CD4-positive, alpha-beta T cell treated with Interleukin-12 subunit alpha and Interleukin-12 subunit beta, for 1 hour (primary cell): ENCODE results near the gene CTSE.
"Not testable (repeated sequence)": the region's sequence is repeated elsewhere in the genome, so short reads cannot be mapped to it uniquely, and the experiment has no call there.

Source experiments
- DNase-seq: peaks from one replicate; pipeline ENCODE4 v3.0.0-alpha.2; 2020

CTSE gene

DNA sequence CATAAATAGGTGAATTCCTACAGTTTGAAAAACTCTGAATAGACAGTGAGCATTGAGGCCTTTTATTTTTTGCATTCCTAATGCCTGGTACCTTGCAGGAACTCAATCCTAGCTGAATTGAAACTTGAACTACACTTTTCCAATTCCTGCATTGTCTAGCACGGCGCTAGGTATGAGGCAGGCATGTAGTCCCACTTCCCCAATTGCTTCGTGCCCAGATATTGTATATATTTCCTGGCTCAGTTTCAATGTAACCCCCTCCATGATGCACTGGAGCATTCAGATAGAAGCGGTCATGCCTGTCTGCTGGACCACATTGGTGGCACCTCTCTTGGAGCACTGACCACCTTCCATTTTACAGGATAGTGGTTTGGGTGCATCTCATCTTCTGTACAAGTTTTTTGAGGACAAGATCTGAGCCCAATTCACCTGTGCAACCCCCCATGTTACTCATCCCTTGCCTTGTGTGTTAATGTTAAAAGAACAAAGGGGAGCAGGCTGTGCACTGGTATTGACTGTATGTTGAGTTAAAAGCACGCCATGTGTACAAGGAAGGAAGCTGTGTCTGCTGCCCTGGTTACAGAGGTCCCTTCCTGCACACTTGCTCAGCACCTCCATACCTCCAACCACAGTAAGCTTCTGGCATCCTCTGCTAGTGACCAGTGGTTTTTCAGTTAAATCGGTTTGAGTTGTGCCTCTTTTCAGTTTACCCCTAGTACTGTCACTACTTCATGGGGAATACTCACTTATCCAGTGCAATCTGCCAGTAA lies 10.5 kb downstream of the CTSE start:
- no peak for DNase-seq

DNA sequence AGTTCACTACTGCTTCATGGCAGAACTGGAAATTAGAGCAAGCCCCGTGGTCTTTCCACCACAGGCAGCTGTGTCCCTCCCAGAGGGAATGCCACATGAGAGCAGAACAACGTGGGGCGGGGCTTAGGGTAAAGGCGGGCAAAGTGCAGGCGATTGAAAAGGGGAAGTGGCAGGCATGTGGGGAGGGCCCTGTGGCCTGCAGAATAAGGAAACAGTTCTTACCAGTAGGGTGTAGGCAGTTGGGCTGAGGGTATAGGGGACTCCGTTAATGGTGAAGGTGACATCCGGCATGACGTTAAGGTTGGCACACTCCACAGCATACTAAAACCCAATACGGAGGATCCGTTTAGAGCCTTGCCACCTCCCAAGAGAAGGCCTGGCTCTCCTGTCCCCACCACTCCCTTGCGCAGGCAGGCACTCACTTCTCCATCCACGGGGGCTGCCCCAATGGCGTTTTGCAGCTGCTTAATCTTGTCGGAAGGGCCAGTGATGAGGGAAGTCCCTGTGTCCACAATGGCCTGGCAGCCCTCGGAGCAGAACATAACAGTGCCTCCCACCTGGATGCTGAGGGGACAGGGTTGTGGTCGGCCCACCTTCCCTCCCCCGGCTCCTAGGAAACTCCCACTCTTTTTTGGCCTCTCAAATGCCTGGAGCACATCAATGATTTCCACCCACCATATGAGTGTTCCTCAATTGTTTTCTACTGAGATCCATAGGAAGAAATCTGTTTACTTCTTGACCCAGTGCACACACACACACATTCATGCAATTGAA lies 11.4 kb downstream of the CTSE start:
- peak; percentile 41 for DNase-seq

DNA sequence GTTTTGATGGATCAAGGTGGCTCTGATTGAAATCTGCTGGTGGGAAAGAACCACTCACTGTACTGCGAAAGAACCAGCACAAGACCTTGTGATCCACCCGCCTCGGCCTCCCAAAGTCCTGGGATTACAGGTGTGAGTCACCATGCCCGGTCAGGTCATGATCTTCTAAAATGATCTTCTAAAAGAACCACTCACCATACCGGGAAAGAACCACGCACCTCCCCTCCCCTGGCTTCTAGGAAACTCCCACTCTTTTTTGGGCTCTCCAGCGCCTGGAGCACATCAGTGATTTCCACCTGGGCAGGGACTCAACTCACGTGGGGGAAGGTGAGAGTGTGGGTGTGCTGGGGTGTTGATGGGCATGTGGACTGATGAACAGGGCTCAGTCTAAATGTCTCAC lies 12.6 kb downstream of the CTSE start:
- DNase-seq: no peak

DNA sequence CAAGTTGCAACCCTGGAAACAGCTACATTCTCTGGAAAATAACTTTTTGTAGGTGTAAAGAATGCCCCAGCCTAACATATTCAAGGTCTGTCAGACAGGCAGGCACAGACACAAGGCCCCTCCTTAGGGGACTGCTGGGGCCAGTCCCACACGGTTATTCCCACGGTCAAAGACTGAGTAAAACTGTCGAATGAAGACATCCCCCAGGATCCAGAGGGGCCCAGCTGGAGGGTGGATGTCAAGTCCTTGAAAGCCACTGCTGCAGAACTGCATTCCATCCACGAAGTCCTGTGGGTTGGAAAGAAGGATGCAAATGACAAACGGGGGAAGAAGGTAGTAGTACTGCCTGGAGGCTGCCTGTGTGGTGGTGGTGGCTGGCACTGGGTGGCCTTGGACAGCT lies 13.6 kb downstream of the CTSE start:
- no peak for DNase-seq

DNA sequence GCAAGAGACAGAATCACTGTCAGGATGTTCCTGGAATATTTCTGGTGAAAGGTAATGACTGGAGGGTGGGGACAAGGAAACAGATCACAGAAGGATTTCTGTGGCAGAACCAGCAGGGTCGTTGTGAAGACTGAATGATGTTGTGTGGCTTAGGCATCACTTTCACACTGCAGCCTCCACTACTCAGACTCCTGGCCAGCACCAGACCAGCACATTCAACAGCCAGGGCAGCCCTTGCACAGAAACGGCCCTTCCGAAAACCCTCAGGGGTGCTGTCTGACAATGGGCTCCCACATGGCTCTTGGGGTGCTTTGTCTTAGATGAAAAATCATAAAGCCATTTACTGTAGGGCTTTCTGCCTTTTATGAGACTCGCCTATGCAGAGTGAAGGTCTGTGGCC lies 16.7 kb downstream of the CTSE start:
- DNase-seq: no peak

DNA sequence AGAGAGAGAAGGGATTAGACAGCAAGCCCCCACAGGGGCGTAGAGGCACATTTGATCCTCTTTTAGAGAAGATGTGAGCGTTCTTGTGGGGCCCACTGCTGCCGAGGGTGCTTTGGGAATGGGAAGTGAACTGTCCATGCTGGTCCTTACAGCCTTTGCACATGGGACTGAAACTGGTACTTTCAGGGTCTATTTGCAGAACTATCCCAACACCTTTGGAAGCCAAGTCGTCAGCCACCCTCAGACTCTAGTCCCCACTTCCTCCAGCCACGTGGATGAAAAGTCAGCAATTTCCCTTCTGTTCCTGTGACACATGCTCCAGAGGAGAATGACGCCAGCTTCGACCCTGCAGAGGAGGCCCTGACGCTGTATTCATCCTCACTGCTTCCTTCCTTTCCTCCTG lies 17.9 kb downstream of the CTSE start:
- no peak for DNase-seq

DNA sequence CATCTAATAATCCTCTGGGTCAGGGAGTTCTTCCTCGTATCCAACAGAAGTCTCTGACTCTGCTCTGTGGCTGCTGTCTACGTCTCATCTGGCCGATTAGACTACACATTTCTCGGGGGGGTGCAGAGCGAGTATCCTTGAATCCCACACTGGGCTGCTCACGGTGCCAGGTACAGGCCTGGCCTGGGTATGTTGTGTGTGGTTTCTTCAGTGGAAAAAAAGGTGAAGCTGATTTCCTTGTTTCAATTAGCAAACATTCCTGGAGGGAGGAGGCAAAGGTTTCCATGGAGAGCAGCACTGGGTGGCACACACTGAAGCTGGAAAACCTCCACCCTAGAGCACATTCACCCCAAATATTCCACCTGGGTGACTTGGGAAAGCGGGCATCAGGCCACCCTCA lies 18.5 kb downstream of the CTSE start:
- DNase-seq: no peak

DNA sequence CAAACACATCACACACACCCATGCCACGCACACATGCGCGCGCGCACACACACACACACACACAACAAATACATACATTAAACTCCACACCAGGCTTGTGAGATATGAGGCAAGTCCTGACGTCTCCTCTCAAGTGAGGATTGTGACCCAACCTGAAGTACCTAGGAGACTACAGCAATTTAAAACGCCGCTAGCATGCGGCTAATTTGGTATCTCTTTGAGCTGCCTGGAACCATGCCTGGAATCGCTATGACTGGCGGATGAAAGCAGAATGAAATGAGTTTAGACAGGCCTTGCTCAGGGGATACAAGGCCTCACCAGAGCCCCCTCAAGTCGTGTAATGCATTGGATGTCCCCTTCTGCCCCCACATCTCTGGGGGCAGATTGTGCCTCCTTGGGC lies 18.9 kb downstream of the CTSE start:
- DNase-seq: no peak

DNA sequence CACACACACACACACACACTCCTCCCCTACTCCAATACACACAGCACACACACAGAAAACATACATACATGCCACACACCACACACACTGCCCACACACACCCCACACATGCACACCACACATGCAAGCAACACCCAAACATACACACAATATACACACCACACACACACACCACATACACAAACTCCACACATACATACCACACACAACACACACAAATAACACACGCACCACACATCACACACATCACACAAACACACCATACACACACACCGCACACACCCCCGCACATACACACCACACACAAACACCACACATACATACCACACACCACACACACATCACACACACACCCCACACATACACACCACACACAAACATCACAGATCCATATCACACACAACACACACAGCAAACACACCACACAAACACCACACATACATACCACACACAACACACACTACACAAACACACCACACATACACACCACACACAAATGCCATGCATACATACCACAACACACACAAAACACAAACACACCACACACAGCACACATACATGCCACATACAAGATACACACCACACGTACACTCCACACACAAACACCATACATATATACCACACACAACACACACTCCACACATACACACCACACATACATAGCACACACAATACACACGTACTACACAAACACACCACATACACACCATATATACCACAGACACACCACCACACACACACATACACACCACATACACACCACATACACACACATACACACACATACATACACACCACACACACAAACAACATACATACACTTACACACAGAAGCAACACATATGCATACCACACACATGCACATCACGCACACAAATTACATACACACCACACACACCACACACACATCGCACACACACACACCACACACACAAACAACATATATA lies 19.6 kb downstream of the CTSE start:
- no peak for DNase-seq

DNA sequence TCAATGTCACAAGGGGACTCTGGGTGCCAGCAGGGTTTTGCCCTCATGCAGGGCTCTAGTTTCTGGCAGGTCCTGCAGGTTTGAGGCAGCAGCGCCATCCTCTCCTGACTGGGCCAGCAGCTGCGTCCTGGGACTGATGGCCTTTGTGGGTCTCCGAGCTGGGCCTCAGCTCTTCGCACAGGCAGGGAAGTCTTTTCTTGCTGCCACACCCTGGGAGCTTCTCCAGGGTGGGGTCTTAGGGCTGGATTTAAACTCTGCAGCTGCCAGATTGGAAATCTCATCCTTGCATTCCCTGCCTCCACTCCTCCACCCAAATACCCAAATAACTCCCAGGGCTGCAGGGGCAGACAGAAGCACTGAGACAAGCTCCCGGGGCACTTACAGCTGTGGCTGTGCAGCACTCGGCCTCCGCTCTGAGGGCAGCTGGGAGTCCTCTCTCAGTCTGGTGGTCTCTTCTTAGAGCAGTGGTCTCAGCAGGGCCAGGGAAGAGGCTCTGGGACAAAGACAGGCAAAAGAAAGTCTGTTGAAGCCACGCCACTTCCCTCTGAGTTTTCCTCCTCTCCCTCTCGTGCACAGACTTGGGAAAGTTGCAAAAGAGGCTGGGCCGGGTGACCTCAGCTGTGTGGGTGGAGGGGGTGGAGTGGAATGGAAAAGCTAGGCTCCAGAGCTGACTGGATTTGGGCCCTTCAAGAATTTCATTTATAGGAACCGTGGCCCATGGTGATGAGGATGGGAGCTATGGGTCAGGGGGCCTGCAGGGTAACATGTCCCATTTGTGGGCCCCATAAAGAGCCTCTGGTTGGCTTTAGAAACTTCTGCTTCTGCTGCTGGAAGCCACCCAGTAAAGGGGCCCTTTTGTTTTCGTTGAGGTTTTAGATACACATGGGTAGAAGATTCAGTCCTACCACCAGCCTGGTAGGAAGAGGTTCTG lies 20.6 kb downstream of the CTSE start, which contains the start of gene RAB7B:
TSS of gene RAB7B (minus strand) at position 525 of the 931 bp plus-strand sequence. CDS start 9,260 bp downstream, outside the sequence.
- no peak for DNase-seq

DNA sequence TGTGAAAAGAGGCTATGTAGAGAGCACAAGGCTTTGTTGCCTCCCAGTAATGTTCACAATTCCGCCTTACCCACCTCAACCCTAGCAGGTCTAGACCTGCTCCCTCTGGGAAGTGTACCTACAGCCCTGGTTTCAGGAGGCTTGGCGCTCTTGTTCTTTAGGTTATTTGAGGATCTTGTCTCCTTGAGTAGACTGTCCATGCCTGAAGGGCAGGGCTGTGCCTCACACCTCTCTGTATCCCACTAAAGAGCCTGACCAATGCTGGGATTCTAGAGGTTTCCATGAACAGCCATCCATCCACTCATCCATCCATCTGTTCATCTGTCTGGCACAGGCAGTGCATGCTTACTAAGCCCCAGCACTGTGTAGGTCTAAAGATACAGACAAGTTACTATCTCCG lies 21.5 kb downstream of the CTSE start:
- DNase-seq: no peak

DNA sequence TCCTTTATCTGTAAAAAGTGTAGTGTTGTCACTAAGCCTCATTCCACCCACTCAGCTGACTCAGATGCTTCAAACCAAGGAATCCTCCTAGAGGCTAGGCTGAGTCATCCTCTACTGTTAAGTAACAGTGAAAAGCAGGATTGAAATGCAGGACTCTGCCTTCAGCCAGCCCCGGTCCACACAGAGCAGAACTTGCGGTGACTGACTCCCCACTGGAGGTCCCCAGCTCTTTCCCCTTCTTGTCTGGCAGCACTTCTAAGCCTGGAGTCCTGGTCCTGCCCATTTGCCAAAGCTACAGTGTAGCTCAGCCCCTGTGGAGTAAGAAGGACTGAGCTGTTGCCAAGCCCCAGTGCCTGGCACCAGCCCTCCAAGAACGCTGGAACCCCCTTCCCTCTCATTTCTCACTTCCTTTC lies 22.2 kb downstream of the CTSE start:
- no peak for DNase-seq

DNA sequence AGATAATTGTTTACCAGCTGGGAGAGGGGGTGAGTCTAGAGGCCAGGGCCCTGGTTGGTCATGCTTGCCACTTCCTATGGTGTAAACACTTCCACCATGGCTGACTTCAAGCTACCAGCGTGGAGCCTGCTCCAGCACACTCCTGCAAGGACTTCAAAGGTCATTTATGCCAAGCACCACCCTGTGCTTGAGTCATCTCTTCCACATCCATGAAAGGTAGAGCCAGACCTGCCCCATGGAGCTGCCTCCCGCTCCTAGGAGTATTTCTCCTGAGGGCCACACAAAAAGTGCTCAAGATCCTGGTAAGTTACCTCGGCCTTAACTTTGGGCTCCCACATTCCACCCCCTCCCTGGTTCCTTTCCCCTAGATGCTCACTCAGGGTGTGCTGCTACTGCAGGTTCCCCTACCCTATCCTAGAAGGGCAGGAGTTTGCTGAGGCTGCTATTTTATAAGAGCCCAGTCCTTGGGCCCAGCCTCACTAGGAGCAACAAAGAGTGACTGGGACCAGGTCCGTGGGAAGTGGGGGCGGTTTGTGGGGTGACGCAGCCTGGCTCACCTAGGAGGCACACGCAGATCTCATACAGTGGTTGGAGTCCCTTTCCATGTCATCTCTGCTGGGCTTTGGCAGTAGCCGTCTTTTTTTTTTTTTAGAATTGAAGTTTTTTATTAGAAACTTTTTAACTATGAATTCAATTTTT lies 22.9 kb downstream of the CTSE start:
- DNase-seq: no peak

DNA sequence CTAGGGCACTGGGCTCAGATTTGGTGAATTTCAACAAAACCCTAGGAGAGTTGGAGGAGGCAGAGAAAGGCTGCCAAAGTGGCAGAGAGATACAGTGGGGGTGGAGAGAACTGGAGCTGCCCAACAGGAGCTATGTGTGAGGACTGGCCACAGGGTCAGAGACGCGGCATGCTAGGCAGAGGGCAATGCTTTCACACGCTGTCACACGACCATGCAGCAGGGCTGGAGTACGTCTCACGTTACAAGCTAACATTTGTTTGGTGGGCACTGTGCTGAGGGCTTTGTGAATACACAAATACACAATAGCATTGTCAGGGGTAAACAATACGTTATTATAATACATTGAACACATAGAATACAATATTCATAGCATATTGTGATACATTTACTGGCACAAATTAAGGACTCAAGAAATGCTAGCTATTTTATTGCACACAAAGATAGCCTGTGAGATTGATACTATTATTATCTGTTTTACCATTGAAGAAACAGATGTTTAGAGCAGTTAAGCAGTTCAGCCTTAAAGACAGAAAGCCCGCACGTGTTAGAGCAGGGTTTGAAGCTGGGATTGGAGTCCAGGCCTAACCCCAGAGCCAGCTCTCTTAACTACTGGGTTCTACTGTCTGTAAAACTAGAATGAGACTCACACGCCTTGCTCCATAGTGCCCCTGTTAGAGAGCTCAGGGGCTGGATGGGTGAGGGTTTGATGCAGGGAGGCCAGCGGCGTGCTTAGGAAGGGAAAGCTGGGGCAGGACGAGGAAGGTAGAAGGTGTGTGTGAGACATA lies 25.0 kb downstream of the CTSE start:
- DNase-seq: no peak

DNA sequence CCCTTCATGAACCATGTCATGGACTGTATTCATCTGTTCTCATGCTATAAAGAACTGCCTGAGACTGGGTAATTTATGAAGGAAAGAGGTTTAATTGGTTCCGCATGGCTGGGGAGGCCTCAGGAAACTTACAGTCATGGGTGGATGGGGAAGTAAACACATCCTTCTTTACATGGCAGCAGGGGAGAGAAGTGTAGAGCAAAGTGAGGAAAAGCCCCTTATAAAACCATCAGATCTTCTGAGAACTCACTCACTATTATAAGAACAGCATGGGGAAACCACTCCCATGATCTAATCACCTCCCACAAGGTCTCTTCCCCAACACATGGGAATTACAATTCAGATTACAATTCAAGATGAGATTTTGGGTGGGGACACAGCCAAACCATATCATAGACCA lies 27.1 kb downstream of the CTSE start:
- DNase-seq: not testable (repeated sequence)

DNA sequence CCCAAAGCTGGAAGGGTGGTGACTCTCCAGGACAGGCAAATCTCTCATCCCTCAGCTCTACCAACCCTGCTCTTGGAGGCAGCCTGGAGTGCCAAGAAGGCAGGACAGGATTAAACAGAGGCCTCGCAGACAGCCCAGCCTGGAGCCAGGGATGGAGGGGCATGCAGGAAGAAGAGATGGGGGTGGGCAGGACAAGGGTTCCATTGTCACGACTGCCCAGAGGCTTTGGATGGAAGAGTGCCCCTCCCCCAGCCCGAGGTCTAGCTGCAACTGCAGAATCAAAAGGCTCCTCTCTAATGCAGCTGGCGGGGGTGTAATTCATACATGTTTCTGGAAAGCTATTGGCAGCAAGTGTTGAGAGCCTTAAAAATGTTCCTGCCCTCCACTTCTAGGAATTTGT lies 29.3 kb downstream of the CTSE start:
- DNase-seq: no peak

DNA sequence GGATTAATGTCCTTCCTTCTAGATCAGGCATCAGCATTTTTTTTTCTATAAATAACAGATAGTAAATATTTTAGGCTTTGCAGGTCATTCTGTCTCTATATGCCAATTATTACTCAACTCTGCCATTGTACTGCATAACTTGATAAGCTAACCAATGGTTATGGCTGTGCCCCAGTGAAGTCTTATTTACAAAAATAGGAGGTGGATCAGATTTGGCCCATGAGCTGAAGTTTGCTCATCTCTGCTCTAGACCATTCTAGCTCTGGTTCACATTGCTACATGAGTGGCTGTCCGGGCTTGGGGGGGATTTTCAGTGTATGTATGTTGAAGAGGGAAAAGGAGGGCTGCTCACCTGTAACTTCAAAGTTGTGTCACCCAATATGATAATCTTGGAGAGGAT lies 30.6 kb downstream of the CTSE start:
- no peak for DNase-seq

DNA sequence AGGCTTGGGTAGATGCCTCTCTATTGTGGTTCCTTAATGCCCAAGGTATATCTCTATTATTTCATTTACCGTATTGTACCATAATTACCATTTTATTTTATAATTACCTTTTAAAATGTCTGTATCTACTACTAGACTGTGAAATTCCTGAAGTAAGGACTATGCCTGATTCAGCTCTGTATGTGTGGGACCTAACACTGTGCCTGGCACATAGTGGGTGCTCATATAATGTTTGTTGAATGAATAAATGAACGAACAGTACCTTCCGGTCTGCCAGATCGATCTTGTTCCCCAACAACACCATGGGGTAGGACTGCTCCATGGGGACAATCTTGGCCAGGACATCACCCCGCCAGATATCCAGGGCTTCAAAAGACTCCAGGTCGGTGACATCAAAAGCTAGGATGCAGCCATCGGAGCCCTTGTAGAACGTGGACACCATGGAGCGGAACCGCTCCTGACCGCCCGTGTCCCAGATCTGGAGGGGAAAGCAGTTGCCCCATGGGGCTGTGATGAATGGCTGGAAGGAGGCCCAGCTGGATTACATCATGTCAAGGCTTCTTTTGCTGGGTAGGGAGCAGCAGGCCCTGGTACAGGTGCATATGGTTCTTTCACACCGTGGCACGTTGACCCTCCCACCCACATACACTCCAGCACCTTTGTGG lies 31.3 kb downstream of the CTSE start:
- no peak for DNase-seq

DNA sequence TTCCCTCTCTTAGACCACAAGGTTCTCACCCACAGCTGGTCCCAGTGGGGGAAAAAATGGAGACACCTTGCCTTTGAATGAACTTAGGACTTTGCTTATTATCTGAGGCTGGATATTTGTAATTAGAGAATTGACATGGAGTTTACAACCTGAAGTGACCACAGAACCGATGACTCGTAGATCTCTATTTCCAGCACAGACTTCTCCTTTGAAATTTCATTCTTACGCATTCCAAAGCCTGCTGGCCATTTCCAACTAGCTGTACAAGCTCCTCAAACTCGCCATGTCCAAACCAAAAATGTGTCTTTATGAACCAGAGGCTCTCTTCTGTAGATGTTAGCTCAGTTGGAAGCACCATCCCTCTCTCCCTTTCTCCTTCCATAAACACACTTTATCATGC lies 32.5 kb downstream of the CTSE start:
- DNase-seq: no peak

DNA sequence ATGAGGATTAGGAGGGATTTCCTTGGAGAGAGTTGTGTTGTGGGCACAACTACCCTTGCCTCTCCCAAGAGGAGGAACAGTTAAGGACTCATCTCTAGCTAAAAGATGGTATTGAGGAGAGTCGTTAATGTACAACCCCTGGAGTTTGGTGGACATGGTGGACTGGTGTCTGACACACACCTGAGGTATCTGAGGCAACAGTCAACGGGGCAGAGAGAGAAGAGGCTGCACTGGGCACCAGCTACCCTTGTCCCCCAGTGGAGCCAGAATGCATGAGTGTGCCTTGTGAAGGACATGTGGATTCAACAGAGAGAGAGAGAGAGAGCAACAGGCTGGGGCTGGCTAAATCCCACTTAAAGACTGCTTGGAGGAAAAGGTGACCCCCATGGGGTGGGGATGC lies 33.5 kb downstream of the CTSE start:
- no peak for DNase-seq
